HEK293 (cell line): ENCODE measurements around the gene UNC5CL.

Experiments
- CTCF ChIA-PET: fragments of 350-600 bp; formaldehyde crosslinking; extraction: SDS; loops from one replicate; lab custom pipeline; 2021; ENCODE audit warnings: antibody characterized with exemption; lab: Yijun Ruan, JAX
- POLR2A ChIA-PET: fragments of 300-600 bp; formaldehyde crosslinking; extraction: SDS; loops from one replicate; lab custom pipeline; 2020; ENCODE audit warnings: antibody characterized with exemption, inconsistent platforms; lab: Yijun Ruan, JAX
- H3K27ac ChIP-seq: fragments of 200-500 bp; sonication (Bioruptor generic); 2 replicates; pipeline ENCODE4 v1.5.1; 2014; ENCODE audit warnings: low read depth, low read length, control low read depth, inconsistent platforms; ENCODE audit errors: extremely low read depth
- H3K36me3 ChIP-seq, 2 experiments: fragments of 200-500 bp in 1 of 2; sonication (Bioruptor generic) in 1 of 2; 1 replicate in 1 of 2; 2 replicates in 1 of 2; pipeline ENCODE4 v1.5.1; 2014 to 2017; ENCODE audit warnings: inconsistent platforms in 2 of 2, low read length in 2 of 2; ENCODE audit not compliant: control insufficient read depth in 2 of 2, insufficient read depth in 1 of 2
- H3K4me1 ChIP-seq: fragments of 200-500 bp; sonication (Bioruptor generic); 2 replicates; pipeline ENCODE4 v1.5.1; 2014; ENCODE audit warnings: mild to moderate bottlenecking, low read length, inconsistent platforms; ENCODE audit not compliant: control insufficient read depth, insufficient read depth
- H3K4me3 ChIP-seq: 2 replicates; pipeline ENCODE4 v1.5.1; 2011; ENCODE audit warnings: low read depth, mild to moderate bottlenecking, control low read depth, low read length, moderate library complexity
- H3K9me3 ChIP-seq: fragments of 200-500 bp; sonication (Bioruptor generic); 2 replicates; pipeline ENCODE4 v1.5.1; 2014; ENCODE audit warnings: low read depth, low read length, inconsistent platforms; ENCODE audit not compliant: control insufficient read depth, insufficient read depth
- BCL11B ChIP-seq: fragments of 450-650 bp; formaldehyde crosslinking; IDR thresholded peaks from 2 replicates; pipeline ENCODE4 v1.5.1; 2016; ENCODE audit warnings: low read depth, missing biosample characterization, missing genetic modification characterization
- HOXC10 ChIP-seq: sonication (generic); formaldehyde crosslinking; IDR thresholded peaks from 2 replicates; pipeline ENCODE4 v1.8.1; 2023; ENCODE audit warnings: mild to moderate bottlenecking, missing genetic modification reagents
- KLF1 ChIP-seq: fragments of 450-650 bp; formaldehyde crosslinking; IDR thresholded peaks from 2 replicates; pipeline ENCODE4 v1.5.1; 2016; ENCODE audit warnings: missing biosample characterization, missing genetic modification characterization
- KLF10 ChIP-seq: fragments of 450-650 bp; IDR thresholded peaks from 2 replicates; pipeline ENCODE4 v1.5.1; 2018; ENCODE audit warnings: missing biosample characterization, mild to moderate bottlenecking, missing genetic modification characterization
- MYNN ChIP-seq: fragments of 450-650 bp; formaldehyde crosslinking; IDR thresholded peaks from 2 replicates; pipeline ENCODE4 v1.5.1; 2016; ENCODE audit warnings: missing biosample characterization, missing genetic modification characterization, borderline replicate concordance
- WT1 ChIP-seq: fragments of 450-650 bp; formaldehyde crosslinking; IDR thresholded peaks from 2 replicates; pipeline ENCODE4 v1.5.1; 2016; ENCODE audit warnings: missing biosample characterization, missing genetic modification characterization
- YY1 ChIP-seq: fragments of 450-650 bp; formaldehyde crosslinking; IDR thresholded peaks from 2 replicates; pipeline ENCODE4 v1.5.1; 2018; ENCODE audit warnings: missing biosample characterization, missing genetic modification characterization
- ZBTB21 ChIP-seq: fragments of 450-650 bp; formaldehyde crosslinking; IDR thresholded peaks from 2 replicates; pipeline ENCODE4 v1.5.1; 2017; ENCODE audit warnings: missing biosample characterization, missing genetic modification characterization
- ZEB2 ChIP-seq: fragments of 450-650 bp; formaldehyde crosslinking; IDR thresholded peaks from 2 replicates; pipeline ENCODE4 v1.5.1; 2016; ENCODE audit warnings: missing biosample characterization, missing genetic modification characterization
- ZFP3 ChIP-seq: fragments of 450-650 bp; formaldehyde crosslinking; IDR thresholded peaks from 2 replicates; pipeline ENCODE4 v1.5.1; 2016; ENCODE audit warnings: low read depth, missing biosample characterization, missing genetic modification characterization
- ZNF140 ChIP-seq: fragments of 450-650 bp; formaldehyde crosslinking; IDR thresholded peaks from 2 replicates; pipeline ENCODE4 v1.5.1; 2016; ENCODE audit warnings: missing biosample characterization, missing genetic modification characterization
- ZNF184 ChIP-seq: fragments of 450-650 bp; IDR thresholded peaks from 2 replicates; pipeline ENCODE4 v1.5.1; 2018; ENCODE audit warnings: missing biosample characterization, mild to moderate bottlenecking, missing genetic modification characterization
- ZNF23 ChIP-seq: fragments of 450-650 bp; formaldehyde crosslinking; IDR thresholded peaks from 2 replicates; pipeline ENCODE4 v1.5.1; 2016; ENCODE audit warnings: missing biosample characterization, missing genetic modification characterization, borderline replicate concordance
- ZNF37A ChIP-seq: fragments of 450-650 bp; IDR thresholded peaks from 2 replicates; pipeline ENCODE4 v1.5.1; 2018; ENCODE audit warnings: missing biosample characterization, missing genetic modification characterization
- ZNF555 ChIP-seq: fragments of 450-650 bp; formaldehyde crosslinking; conservative IDR thresholded peaks from 2 replicates; pipeline ENCODE4 v1.5.1; 2017; ENCODE audit warnings: missing biosample characterization, mild to moderate bottlenecking, missing genetic modification characterization, inconsistent platforms
- ZNF660 ChIP-seq: fragments of 450-650 bp; IDR thresholded peaks from 2 replicates; pipeline ENCODE4 v1.5.1; 2018; ENCODE audit warnings: missing biosample characterization, mild to moderate bottlenecking, missing genetic modification characterization
- ZNF701 ChIP-seq: fragments of 450-650 bp; formaldehyde crosslinking; IDR thresholded peaks from 2 replicates; pipeline ENCODE4 v1.5.1; 2016; ENCODE audit warnings: missing biosample characterization, missing genetic modification characterization
- ZNF76 ChIP-seq: fragments of 450-650 bp; formaldehyde crosslinking; IDR thresholded peaks from 2 replicates; pipeline ENCODE4; 2016; ENCODE audit warnings: low read depth, missing biosample characterization, missing genetic modification characterization, borderline replicate concordance
- ZNF791 ChIP-seq: fragments of 450-650 bp; formaldehyde crosslinking; IDR thresholded peaks from 2 replicates; pipeline ENCODE4 v1.5.1; 2016; ENCODE audit warnings: missing biosample characterization, missing genetic modification characterization
- TF ChIP-seq, protein P1 (sequence below): fragments of 450-650 bp; formaldehyde crosslinking; IDR thresholded peaks from 2 replicates; pipeline ENCODE4 v1.5.1; 2016; ENCODE audit warnings: missing biosample characterization, missing genetic modification characterization
- TF ChIP-seq, protein P2 (sequence below): fragments of 450-650 bp; formaldehyde crosslinking; IDR thresholded peaks from 2 replicates; pipeline ENCODE4 v1.5.1; 2016; ENCODE audit warnings: missing biosample characterization, missing genetic modification characterization
- TF ChIP-seq, protein P3 (sequence below): fragments of 450-650 bp; formaldehyde crosslinking; IDR thresholded peaks from 2 replicates; pipeline ENCODE4 v1.5.1; 2016; ENCODE audit warnings: missing biosample characterization, missing genetic modification characterization
- TF ChIP-seq, protein P4 (sequence below): fragments of 450-650 bp; formaldehyde crosslinking; IDR thresholded peaks from 2 replicates; pipeline ENCODE4 v1.5.1; 2016; ENCODE audit warnings: missing biosample characterization, missing genetic modification characterization
- TF ChIP-seq, protein P5 (sequence below): fragments of 450-650 bp; formaldehyde crosslinking; IDR thresholded peaks from 2 replicates; pipeline ENCODE4 v1.5.1; 2017; ENCODE audit warnings: missing biosample characterization, missing genetic modification characterization

Gene UNC5CL

DNA sequence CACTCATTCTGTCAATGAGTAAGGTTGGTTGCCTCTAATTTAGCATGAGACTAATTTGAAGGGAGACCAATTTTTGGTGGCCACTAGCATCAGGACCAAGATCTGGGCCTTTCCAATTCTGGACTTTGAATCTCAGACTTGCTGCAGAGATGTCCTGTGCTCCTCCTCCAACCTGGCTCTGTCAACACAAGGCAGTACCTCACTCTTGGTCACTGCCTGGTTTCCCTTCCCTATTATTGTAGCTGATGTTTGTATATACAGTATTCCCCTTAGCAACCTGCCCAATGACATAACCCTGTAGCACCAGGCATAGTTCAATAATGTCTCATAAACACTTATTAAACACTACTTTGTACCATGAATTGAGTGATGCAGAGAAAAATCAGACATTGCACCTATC, 50.4 kb downstream of the UNC5CL start:
- no peak for TF ChIP-seq ZNF37A (tag by site-specific recombination)
- TF ChIP-seq YY1 (tag by site-specific recombination): no peak
- TF ChIP-seq ZNF76 (tag by site-specific recombination): no peak
- no peak for TF ChIP-seq ZNF184 (tag by site-specific recombination)
- no peak for TF ChIP-seq ZBTB21 (tag by site-specific recombination)
- TF ChIP-seq ZFP3 (tag by site-specific recombination): no peak
- TF ChIP-seq MYNN (tag by site-specific recombination): no peak
- TF ChIP-seq, protein P1, sequence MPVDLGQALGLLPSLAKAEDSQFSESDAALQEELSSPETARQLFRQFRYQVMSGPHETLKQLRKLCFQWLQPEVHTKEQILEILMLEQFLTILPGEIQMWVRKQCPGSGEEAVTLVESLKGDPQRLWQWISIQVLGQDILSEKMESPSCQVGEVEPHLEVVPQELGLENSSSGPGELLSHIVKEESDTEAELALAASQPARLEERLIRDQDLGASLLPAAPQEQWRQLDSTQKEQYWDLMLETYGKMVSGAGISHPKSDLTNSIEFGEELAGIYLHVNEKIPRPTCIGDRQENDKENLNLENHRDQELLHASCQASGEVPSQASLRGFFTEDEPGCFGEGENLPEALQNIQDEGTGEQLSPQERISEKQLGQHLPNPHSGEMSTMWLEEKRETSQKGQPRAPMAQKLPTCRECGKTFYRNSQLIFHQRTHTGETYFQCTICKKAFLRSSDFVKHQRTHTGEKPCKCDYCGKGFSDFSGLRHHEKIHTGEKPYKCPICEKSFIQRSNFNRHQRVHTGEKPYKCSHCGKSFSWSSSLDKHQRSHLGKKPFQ (tag by site-specific recombination): no peak
- no peak for TF ChIP-seq ZNF791
- TF ChIP-seq, protein P2, sequence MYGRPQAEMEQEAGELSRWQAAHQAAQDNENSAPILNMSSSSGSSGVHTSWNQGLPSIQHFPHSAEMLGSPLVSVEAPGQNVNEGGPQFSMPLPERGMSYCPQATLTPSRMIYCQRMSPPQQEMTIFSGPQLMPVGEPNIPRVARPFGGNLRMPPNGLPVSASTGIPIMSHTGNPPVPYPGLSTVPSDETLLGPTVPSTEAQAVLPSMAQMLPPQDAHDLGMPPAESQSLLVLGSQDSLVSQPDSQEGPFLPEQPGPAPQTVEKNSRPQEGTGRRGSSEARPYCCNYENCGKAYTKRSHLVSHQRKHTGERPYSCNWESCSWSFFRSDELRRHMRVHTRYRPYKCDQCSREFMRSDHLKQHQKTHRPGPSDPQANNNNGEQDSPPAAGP (tag by site-specific recombination): no peak
- TF ChIP-seq ZNF660 (tag by site-specific recombination): no peak
- TF ChIP-seq ZNF555 (tag by site-specific recombination): no peak
- H3K4me3 ChIP-seq: no peak overlapping the region
- no peaks in the 10 kb centered on the region for H3K36me3 ChIP-seq
- no peak overlapping the region for H3K27ac ChIP-seq
- POLR2A ChIA-PET: interaction anchor here (0.5 to 0.6 kb wide), 2 partner anchors 8 to 10 kb away, joined by 3 to 5 read pairs; no protein-coding TSS in a partner anchor
- CTCF ChIA-PET: interaction anchor here (0.6 kb wide), 1 partner anchor 9 kb away, joined by 3 read pairs; no protein-coding TSS in a partner anchor
- no peaks in the 10 kb centered on the region for H3K9me3 ChIP-seq
- H3K4me1 ChIP-seq: no peaks in the 10 kb centered on the region

DNA sequence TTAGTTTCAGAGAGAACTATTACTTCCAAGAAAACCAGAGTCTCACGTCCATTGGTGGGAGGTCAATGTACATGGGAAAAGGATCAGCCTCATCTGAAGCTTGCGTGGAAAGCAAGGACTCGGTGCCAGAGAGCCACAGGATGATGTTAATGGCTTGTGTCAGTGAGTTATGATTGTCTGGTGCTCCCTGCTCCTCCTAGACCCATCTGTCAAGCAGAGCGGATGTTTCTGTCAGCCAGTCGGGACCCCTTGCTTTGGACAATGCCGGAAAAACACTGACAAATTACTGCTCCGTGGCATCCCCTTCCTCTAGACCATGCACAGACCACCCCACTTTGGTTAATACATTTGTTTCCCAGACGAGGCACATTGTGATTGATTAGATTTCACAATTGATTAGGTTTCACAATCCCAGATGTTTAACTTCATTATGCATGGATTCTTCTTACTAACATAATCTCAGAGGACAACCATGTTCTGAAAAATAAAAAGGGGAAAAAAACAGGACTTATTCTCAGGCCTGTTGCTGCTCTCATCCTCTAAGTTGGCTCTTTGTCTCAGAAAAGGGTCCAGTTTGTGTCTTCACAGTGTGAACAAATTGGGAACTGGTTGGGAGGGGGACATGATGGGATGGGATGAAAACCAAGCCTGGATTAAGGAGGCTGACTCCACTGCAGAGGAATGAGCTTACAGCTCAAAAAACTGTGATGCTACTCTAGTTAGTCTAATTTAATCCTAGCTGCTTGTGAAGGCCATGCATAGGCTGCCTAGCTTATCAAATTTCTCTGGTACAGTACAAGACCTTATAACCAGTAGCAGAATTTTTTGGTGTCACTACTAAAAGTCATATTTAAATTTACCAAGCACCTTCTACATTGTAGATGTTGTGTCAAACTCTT, 51.9 kb downstream of the UNC5CL start:
- Histone ChIP-seq H3K36me3 (no peaks in the 10 kb centered on the region), H3K4me1 (no peaks in the 10 kb centered on the region), H3K9me3 (no peaks in the 10 kb centered on the region), H3K4me3 (no peak overlapping the region), H3K27ac (no peak overlapping the region)
- ChIA-PET CTCF (interaction anchor here (1.0 to 1.1 kb wide), 2 partner anchors 15 to 40 kb away, joined by 3 read pairs; no protein-coding TSS in a partner anchor), POLR2A (no interaction called here)
- TF ChIP-seq ZEB2 (no peak), HOXC10 (no peak), ZNF23 (tag by site-specific recombination) (no peak), BCL11B (tag by site-specific recombination) (no peak), KLF10 (tag by site-specific recombination) (no peak), KLF1 (tag by site-specific recombination) (no peak), ZNF76 (tag by site-specific recombination) (no peak), ZNF701 (tag by site-specific recombination) (no peak), ZNF140 (no peak), WT1 (no peak), ZNF184 (tag by site-specific recombination) (no peak)
- TF ChIP-seq, protein P3, sequence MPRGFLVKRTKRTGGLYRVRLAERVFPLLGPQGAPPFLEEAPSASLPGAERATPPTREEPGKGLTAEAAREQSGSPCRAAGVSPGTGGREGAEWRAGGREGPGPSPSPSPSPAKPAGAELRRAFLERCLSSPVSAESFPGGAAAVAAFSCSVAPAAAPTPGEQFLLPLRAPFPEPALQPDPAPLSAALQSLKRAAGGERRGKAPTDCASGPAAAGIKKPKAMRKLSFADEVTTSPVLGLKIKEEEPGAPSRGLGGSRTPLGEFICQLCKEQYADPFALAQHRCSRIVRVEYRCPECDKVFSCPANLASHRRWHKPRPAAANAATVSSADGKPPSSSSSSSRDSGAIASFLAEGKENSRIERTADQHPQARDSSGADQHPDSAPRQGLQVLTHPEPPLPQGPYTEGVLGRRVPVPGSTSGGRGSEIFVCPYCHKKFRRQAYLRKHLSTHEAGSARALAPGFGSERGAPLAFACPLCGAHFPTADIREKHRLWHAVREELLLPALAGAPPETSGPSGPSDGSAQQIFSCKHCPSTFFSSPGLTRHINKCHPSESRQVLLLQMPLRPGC (tag by site-specific recombination): no peak
- TF ChIP-seq, protein P4, sequence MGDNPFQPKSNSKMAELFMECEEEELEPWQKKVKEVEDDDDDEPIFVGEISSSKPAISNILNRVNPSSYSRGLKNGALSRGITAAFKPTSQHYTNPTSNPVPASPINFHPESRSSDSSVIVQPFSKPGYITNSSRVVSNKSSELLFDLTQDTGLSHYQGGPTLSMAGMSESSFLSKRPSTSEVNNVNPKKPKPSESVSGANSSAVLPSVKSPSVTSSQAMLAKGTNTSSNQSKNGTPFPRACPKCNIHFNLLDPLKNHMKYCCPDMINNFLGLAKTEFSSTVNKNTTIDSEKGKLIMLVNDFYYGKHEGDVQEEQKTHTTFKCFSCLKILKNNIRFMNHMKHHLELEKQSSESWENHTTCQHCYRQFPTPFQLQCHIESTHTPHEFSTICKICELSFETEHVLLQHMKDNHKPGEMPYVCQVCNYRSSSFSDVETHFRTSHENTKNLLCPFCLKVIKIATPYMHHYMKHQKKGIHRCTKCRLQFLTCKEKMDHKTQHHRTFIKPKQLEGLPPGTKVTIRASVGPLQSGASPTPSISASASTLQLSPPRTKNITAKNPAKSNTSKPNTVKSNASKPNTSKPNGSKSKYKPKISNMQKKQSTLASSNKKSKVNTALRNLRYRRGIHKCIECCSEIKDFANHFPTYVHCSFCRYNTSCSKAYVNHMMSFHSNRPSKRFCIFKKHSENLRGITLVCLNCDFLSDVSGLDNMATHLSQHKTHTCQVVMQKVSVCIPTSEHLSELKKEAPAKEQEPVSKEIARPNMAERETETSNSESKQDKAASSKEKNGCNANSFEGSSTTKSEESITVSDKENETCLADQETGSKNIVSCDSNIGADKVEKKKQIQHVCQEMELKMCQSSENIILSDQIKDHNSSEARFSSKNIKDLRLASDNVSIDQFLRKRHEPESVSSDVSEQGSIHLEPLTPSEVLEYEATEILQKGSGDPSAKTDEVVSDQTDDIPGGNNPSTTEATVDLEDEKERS (tag by site-specific recombination): no peak
- TF ChIP-seq, protein P5, sequence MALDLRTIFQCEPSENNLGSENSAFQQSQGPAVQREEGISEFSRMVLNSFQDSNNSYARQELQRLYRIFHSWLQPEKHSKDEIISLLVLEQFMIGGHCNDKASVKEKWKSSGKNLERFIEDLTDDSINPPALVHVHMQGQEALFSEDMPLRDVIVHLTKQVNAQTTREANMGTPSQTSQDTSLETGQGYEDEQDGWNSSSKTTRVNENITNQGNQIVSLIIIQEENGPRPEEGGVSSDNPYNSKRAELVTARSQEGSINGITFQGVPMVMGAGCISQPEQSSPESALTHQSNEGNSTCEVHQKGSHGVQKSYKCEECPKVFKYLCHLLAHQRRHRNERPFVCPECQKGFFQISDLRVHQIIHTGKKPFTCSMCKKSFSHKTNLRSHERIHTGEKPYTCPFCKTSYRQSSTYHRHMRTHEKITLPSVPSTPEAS (tag by site-specific recombination): no peak
